Endodermal cell (in vitro differentiated cells): Measurements from ENCODE around the gene ZDHHC16. TPM values are rescaled to one million over a fixed set of nuclear protein-coding genes. Genes with fewer than 3 reads are reported as not detected.

Experiments used
- DNase-seq: peaks from one replicate; pipeline ENCODE4 v3.0.0-alpha.2; 2017
- H3K27ac ChIP-seq: 2 replicates; pipeline ENCODE4 v1.5.1; 2013; ENCODE audit warnings: mild to moderate bottlenecking, low read depth, low read length, moderate library complexity
- H3K27me3 ChIP-seq: 2 replicates; pipeline ENCODE4 v1.6.1; 2013; ENCODE audit warnings: mild to moderate bottlenecking, low read length, moderate library complexity; ENCODE audit not compliant: insufficient read depth, control insufficient read depth, poor library complexity, severe bottlenecking
- H3K36me3 ChIP-seq: 2 replicates; pipeline ENCODE4 v1.7.0; 2013; ENCODE audit warnings: mild to moderate bottlenecking, low read length, moderate library complexity; ENCODE audit not compliant: control insufficient read depth, insufficient read depth
- H3K4me1 ChIP-seq: one replicate; pipeline ENCODE4 v1.7.0; 2013; ENCODE audit warnings: low read length; ENCODE audit not compliant: control insufficient read depth, insufficient read depth
- H3K4me3 ChIP-seq: 2 replicates; pipeline ENCODE4 v1.5.1; 2013; ENCODE audit warnings: mild to moderate bottlenecking, low read length, moderate library complexity
- H3K9ac ChIP-seq: 2 replicates; pipeline ENCODE4 v1.6.1; 2013; ENCODE audit warnings: mild to moderate bottlenecking, low read length, moderate library complexity; ENCODE audit not compliant: poor library complexity, severe bottlenecking; ENCODE audit errors: extremely low read depth
- H3K9me3 ChIP-seq: 2 replicates; pipeline ENCODE4 v1.6.1; 2013; ENCODE audit warnings: mild to moderate bottlenecking, low read length, moderate library complexity; ENCODE audit not compliant: control insufficient read depth
- H3K27ac Mint-ChIP-seq: 2 replicates; pipeline ENCODE4 v1.8.0; 2020; ENCODE audit warnings: mixed read lengths
- H3K27me3 Mint-ChIP-seq: 2 replicates; pipeline ENCODE4 v1.8.0; 2021; ENCODE audit warnings: mild to moderate bottlenecking, mixed read lengths; ENCODE audit not compliant: insufficient read depth
- H3K36me3 Mint-ChIP-seq: 2 replicates; pipeline ENCODE4 v1.8.0; 2020; ENCODE audit warnings: low read depth, mixed read lengths
- H3K4me1 Mint-ChIP-seq: 2 replicates; pipeline ENCODE4 v1.8.0; 2020; ENCODE audit warnings: mixed read lengths
- H3K4me3 Mint-ChIP-seq: 2 replicates; pipeline ENCODE4 v1.8.0; 2020; ENCODE audit warnings: mild to moderate bottlenecking, moderate library complexity, mixed read lengths
- H3K9me3 Mint-ChIP-seq: 2 replicates; pipeline ENCODE4 v1.8.0; 2020; ENCODE audit warnings: mild to moderate bottlenecking, mixed read lengths
- WGBS, 2 experiments: methylation state at CpG; one replicate each; pipeline versions ENCODE4 v1.1.5 to v1.1.7; 2013; ENCODE audit warnings: missing lambda C conversion rate in 2 of 2, mixed read lengths in 1 of 2; ENCODE audit not compliant: insufficient coverage in 1 of 2, insufficient read length in 1 of 2; 5-methylcytosine and 5-hydroxymethylcytosine counted together
- total RNA-seq, 2 donors: library from RNA; stranded (reverse); fragmentation: NEBNext Ultra II Directional in 1 of 2; extraction: Animal tissue kit (Norgen Biotek cat#: 25700) in 1 of 2; gene quantifications; 2 replicates in 1 of 2; 3 replicates in 1 of 2; pipeline ENCODE4 v1.2.1, GENCODE V29; 2021
- TF ChIP-seq, protein P1 (sequence below): fragments of 200-600 bp; sonication (generic); conservative IDR thresholded peaks from 2 replicates; pipeline ENCODE4 v1.5.0; 2021; ENCODE audit warnings: antibody characterized with exemption, mild to moderate bottlenecking

ZDHHC16 gene
- total RNA-seq, 2 donors from 2014 or later, result 44.5 to 53.6 TPM

DNA sequence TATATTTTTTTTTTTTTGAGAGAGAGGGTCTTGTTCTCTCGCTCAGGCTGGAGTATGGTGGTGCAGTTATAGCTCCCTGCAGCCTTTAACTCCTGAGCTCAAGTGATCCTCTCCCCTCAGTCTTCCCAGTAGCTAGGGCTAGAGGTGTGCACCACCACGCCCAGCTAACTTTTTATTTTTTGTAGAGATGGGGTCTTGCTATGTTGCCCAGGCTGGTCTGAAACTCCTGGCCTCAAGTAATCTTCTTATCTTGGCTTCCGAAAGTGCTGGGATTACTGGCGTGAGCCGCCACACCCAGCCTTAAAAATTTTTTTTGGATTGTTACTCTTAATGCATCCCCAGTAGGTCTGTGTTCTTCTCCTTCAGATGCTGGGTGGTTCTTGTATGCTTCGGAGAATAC, 56.9 kb downstream of the ZDHHC16 start:
- Histone ChIP-seq H3K27me3 (peaks cover 20% of the 10 kb centered on the region), H3K9me3 (no peaks in the 10 kb centered on the region), H3K4me3 (no peak overlapping the region), H3K36me3 (no peaks in the 10 kb centered on the region), H3K4me1 (no peaks in the 10 kb centered on the region), H3K9ac (no peak overlapping the region), H3K27ac (no peak overlapping the region)
- peaks cover 21% of the 10 kb centered on the region for H3K27me3 Mint-ChIP-seq
- H3K27ac Mint-ChIP-seq, result no peak overlapping the region
- 94 to 97% methylated on average over 3 to 6 of the region's 6 CpGs for WGBS, 2 experiments
- H3K36me3 Mint-ChIP-seq, result peaks cover 2% of the 10 kb centered on the region
- H3K4me1 Mint-ChIP-seq, result peaks cover 17% of the 10 kb centered on the region
- H3K9me3 Mint-ChIP-seq, result no peaks in the 10 kb centered on the region
- H3K4me3 Mint-ChIP-seq, result no peak overlapping the region
- TF ChIP-seq, protein P1, sequence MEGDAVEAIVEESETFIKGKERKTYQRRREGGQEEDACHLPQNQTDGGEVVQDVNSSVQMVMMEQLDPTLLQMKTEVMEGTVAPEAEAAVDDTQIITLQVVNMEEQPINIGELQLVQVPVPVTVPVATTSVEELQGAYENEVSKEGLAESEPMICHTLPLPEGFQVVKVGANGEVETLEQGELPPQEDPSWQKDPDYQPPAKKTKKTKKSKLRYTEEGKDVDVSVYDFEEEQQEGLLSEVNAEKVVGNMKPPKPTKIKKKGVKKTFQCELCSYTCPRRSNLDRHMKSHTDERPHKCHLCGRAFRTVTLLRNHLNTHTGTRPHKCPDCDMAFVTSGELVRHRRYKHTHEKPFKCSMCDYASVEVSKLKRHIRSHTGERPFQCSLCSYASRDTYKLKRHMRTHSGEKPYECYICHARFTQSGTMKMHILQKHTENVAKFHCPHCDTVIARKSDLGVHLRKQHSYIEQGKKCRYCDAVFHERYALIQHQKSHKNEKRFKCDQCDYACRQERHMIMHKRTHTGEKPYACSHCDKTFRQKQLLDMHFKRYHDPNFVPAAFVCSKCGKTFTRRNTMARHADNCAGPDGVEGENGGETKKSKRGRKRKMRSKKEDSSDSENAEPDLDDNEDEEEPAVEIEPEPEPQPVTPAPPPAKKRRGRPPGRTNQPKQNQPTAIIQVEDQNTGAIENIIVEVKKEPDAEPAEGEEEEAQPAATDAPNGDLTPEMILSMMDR, result no peak
- DNase-seq, result no peak

DNA sequence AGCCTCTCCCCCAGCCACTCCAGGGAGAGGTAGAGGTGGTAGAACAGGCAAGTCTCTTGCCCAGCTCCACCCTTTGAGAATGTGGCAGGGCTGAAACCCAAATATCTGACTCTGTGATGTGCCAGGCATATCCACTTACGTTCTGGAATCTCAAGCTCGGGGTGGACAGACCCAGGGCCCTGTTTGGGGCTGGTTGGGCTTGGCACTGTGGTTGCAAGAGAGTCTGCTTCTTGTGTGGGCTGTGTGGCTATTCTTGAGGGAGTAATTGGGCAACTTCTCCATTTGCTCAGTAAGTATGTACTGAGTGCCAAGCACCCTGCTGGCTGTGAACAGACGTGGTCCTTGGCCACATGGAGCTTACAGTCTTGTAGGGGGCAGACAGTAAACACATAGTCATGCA, 57.4 kb downstream of the ZDHHC16 start:
- H3K4me3 Mint-ChIP-seq, result no peak overlapping the region
- H3K27ac ChIP-seq, result no peak overlapping the region
- DNase-seq, result no peak
- no peaks in the 10 kb centered on the region for H3K36me3 ChIP-seq
- 92 to 100% methylated on average over 1 to 3 of the region's 3 CpGs for WGBS, 2 experiments
- H3K36me3 Mint-ChIP-seq, result peaks cover 2% of the 10 kb centered on the region
- H3K9me3 ChIP-seq, result no peaks in the 10 kb centered on the region
- H3K4me1 Mint-ChIP-seq, result peaks cover 22% of the 10 kb centered on the region
- no peaks in the 10 kb centered on the region for H3K9me3 Mint-ChIP-seq
- peaks cover 20% of the 10 kb centered on the region for H3K27me3 ChIP-seq
- H3K27ac Mint-ChIP-seq, result no peak overlapping the region
- TF ChIP-seq, protein P1, result no peak
- H3K9ac ChIP-seq, result no peak overlapping the region
- no peak overlapping the region for H3K4me3 ChIP-seq
- peaks cover 21% of the 10 kb centered on the region for H3K27me3 Mint-ChIP-seq
- no peaks in the 10 kb centered on the region for H3K4me1 ChIP-seq

DNA sequence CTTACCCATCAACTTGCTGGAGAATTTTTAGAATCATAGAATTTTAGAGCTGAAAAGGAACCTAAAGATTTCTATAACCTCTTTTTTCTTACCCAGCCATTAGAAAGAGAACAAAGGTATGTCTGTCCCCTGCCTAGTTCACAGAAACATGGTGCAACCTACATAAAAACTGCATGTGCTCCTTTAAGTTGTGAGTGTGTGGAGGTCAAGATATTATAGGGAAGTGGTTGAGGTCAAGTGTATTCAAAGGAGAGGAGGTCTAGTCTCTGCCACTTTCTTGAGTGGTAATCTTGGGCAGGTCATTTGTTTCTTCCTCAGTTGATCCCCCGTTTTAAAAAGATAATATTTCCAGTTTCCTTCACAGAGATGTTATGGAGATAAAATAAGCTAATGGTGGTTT, 59.2 kb downstream of the ZDHHC16 start:
- Histone ChIP-seq H3K36me3 (no peaks in the 10 kb centered on the region), H3K27ac (no peak overlapping the region), H3K4me3 (no peak overlapping the region), H3K9ac (no peak overlapping the region), H3K9me3 (no peaks in the 10 kb centered on the region), H3K4me1 (no peaks in the 10 kb centered on the region), H3K27me3 (peaks cover 13% of the 10 kb centered on the region)
- Mint-ChIP-seq H3K27ac (no peak overlapping the region), H3K9me3 (no peaks in the 10 kb centered on the region), H3K4me3 (no peak overlapping the region), H3K36me3 (peaks cover 2% of the 10 kb centered on the region), H3K4me1 (peaks cover 23% of the 10 kb centered on the region), H3K27me3 (peaks cover 15% of the 10 kb centered on the region)
- WGBS, 2 experiments, result 90% methylated on average over 1 of the region's 1 CpG; no CpG with 5 or more reads in 1 of the 2 experiments
- TF ChIP-seq, protein P1, result no peak
- no peak for DNase-seq
